AG04450 (cell line): ENCODE results near the gene KLHDC8A. TPM values are rescaled to one million over a fixed set of nuclear protein-coding genes. Genes with fewer than 3 reads are reported as not detected.

Source experiments
- CTCF ChIA-PET: fragments of 300-600, 350-600 bp; formaldehyde crosslinking; extraction: SDS; loops from one replicate; lab custom pipeline; 2022; ENCODE audit warnings: antibody characterized with exemption, inconsistent platforms; lab: Charles Lee
- POLR2A ChIA-PET: fragments of 350-600 bp; formaldehyde crosslinking; extraction: SDS; loops from one replicate; lab custom pipeline; 2021; ENCODE audit warnings: antibody characterized with exemption, inconsistent platforms; lab: Yijun Ruan, JAX
- DNase-seq: peaks from one replicate; pipeline ENCODE4 v3.0.0-alpha.2; 2011; ENCODE audit warnings: low read depth, low spot score
- H3K27ac ChIP-seq: one replicate; pipeline ENCODE4 v1.5.1; 2012; ENCODE audit warnings: low read depth, low read length, control low read depth
- H3K27me3 ChIP-seq: one replicate; pipeline ENCODE4 v1.6.0; 2012; ENCODE audit warnings: low read length; ENCODE audit not compliant: control insufficient read depth, insufficient read depth
- H3K4me3 ChIP-seq: 2 replicates; pipeline ENCODE4 v1.5.1; 2011; ENCODE audit warnings: mild to moderate bottlenecking, low read depth, low read length, control low read depth
- H3K9me3 ChIP-seq: 2 replicates; pipeline ENCODE4 v1.5.1; 2012; ENCODE audit warnings: low read length; ENCODE audit not compliant: control insufficient read depth, insufficient read depth
- CTCF ChIP-seq: IDR thresholded peaks from 2 replicates; pipeline ENCODE4 v1.5.1; 2011; ENCODE audit warnings: low read depth, low read length, control low read depth, inconsistent platforms
- polyA plus RNA-seq: library from polyadenylated mRNA; depleted of rRNA; stranded (reverse); fragments of >200 nt; gene quantifications from 2 replicates; pipeline ENCODE4 v1.2.3, GENCODE V29; 2011

KLHDC8A gene
- polyA plus RNA-seq, 1 experiment = 0.06 TPM

- H3K9me3 ChIP-seq = peaks cover 5% of the 10 kb centered on the region; the same call in 1 of the 2 replicates
- POLR2A ChIA-PET = interaction anchor here (0.7 to 1.8 kb wide), 7 partner anchors 20 to 57 kb away, joined by 3 to 5 read pairs (median 4); no protein-coding TSS in a partner anchor
Observed at GRCh38 chr1:205319081-205320018, 37.4 kb downstream of the KLHDC8A start.

GRCh38 chr1:205318231-205318991, 38.3 kb downstream of the KLHDC8A start:
- no peak overlapping the region for H3K27ac ChIP-seq
- POLR2A ChIA-PET = interaction anchor here (0.8 to 1.8 kb wide), 5 partner anchors 18 to 47 kb away, joined by 3 to 10 read pairs (median 5); no protein-coding TSS in a partner anchor

More at GRCh38 chr1:205319081-205320018, 37.4 kb downstream of the KLHDC8A start:
- DNase-seq = no peak
- CTCF ChIA-PET = interaction anchor here (0.8 to 14.1 kb wide), 3 partner anchors 16 to 166 kb away, joined by 3 to 603 read pairs (median 4); no protein-coding TSS in a partner anchor
- Histone ChIP-seq H3K27me3 (no peaks in the 10 kb centered on the region), H3K4me3 (peak overlapping the region; percentile 59), H3K27ac (peak overlapping the region; percentile 75)
- no peak for TF ChIP-seq CTCF

DNA sequence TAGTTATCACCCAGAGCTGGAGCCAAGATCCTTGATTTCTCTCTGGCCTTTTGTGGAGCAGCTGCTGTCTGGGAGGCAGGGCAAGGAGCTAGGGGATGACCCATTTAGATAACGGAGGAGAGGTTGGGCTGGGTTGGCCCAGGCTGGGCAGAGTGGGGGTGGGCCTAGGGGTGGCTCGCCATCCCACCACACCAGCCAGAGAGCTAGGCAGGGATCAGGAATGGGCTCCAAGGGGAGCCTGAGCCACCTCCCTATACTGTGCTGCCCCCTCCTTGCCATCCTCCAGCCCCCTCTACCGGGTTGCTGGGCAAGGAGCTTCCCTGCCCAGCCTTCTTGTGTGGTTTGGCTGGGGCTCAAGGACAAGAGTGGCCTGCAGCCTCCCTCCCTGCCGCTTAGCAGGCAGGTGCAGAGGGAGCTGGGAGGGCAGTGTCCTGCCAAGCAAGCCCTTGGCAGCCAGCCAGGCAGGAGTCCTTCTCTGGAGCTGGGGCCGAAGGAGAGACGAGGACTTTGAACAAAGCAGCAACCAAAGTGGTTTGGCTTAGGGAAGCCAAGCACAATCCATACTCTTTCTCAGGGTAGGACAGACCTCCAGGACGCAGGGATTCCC, 39.3 kb downstream of the KLHDC8A start:
- Histone ChIP-seq H3K9me3 (peaks cover 5% of the 10 kb centered on the region; the same call in 1 of the 2 replicates), H3K4me3 (peak overlapping the region; percentile 59), H3K27me3 (no peaks in the 10 kb centered on the region), H3K27ac (peak overlapping the region; percentile 11)
- DNase-seq = no peak
- ChIA-PET POLR2A (interaction anchor here (1.8 kb wide), 1 partner anchor 17 kb away, joined by 10 read pairs; no protein-coding TSS in a partner anchor), CTCF (interaction anchor here (1.0 to 14.1 kb wide), 3 partner anchors 9 to 43 kb away, joined by 3 to 603 read pairs (median 6); no protein-coding TSS in a partner anchor)
- no peak for TF ChIP-seq CTCF

More at GRCh38 chr1:205318231-205318991, 38.3 kb downstream of the KLHDC8A start:
- Histone ChIP-seq H3K4me3 (peak overlapping the region; percentile 59), H3K9me3 (peaks cover 5% of the 10 kb centered on the region; the same call in 1 of the 2 replicates), H3K27me3 (no peaks in the 10 kb centered on the region)
- CTCF ChIA-PET = interaction anchor here (0.8 to 14.1 kb wide), 5 partner anchors 8 to 167 kb away, joined by 3 to 603 read pairs (median 4); no protein-coding TSS in a partner anchor
- no peak for TF ChIP-seq CTCF
- DNase-seq = no peak

DNA sequence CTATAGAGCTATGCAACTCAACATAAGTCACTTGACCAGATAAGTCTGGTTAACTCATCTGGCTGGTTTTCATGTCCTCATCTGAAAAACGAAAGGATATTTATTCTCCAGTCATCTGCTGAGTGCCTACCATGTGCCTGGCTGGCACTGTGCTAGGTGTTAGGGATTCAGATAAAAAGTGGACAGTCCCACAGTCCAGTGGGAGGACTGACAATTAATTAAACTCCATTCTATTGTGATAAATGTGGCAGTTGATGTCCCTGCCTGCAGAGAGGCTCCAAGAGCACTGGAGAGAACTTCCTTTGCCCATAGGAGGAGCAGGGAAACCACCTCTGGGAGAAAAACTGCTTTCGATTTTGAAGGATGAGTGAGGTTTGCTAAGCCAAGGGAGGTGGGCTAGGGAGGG, 40.6 kb downstream of the KLHDC8A start:
- DNase-seq = no peak
- Histone ChIP-seq H3K27me3 (no peaks in the 10 kb centered on the region), H3K9me3 (peaks cover 3% of the 10 kb centered on the region; the same call in 1 of the 2 replicates), H3K27ac (peak overlapping the region; percentile 11), H3K4me3 (no peak overlapping the region)
- ChIA-PET POLR2A (interaction anchor here (1.8 kb wide), 1 partner anchor 15 kb away, joined by 10 read pairs; no protein-coding TSS in a partner anchor), CTCF (interaction anchor here (3.3 to 14.1 kb wide), 2 partner anchors 9 to 42 kb away, joined by 31 to 603 read pairs; no protein-coding TSS in a partner anchor)
- no peak for TF ChIP-seq CTCF
